GM21526 (cell line): Measurements from ENCODE around the gene PYROXD2.

Experiments
- ATAC-seq: cut with Tn5 transposase; IDR thresholded peaks from one replicate; pipeline ENCODE4 v1.9.1; 2021; ENCODE audit warnings: moderate library complexity; ENCODE audit not compliant: unreplicated experiment, low FRiP score

The PYROXD2 gene

DNA sequence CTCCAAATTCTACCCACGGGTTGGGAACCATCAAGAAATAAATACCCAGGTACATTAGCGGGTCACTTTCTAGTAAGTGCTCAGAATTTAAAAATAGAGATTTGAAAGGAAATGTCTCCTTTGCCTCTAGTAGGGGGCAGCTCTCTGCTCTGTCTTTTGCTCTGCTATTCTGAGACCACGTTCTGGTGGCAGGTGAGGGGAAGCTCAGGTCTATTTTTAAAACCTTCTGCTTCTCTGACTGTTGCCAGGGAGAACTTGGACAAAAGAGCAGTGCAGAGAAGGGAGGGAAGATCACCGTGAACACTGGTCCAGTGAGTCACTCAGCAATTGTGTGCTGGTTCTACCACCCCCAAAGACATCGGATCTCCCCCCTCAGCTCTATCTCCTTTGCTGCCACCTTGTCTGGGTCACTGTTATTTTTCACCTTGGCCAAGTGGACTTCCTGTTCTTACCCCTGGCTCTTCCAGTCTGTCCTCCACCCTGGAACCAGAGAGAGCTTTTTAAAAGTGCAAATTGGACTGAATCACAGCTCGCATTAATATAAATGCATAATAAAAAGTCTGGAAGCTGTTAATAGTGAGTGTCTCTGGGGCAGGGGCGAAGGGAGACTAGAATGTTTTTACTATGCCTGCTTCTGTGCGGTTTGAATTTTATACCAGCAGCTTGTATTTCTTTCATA is 74.6 kb downstream of the PYROXD2 start:
- peak; percentile 53 for ATAC-seq

DNA sequence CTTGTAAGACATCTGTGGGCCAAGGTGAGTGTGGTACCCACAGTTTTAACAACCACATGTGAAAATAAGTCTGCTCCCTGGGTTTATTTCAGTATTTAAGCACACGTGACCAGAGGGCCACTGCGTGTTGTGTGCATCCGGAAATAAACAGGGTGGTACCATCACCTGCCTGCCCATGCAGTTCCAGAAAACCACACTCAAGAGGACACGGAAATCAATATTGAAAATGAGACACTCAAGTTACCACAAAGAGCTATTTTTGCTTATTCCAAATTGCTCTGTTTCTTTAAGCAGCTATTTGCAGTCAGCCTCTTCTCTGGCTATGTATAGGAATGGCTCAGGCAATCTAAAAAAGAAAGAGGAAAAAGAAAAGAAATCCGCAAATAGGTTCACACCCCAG is 75.2 kb downstream of the PYROXD2 start:
- ATAC-seq = peak; percentile 83

DNA sequence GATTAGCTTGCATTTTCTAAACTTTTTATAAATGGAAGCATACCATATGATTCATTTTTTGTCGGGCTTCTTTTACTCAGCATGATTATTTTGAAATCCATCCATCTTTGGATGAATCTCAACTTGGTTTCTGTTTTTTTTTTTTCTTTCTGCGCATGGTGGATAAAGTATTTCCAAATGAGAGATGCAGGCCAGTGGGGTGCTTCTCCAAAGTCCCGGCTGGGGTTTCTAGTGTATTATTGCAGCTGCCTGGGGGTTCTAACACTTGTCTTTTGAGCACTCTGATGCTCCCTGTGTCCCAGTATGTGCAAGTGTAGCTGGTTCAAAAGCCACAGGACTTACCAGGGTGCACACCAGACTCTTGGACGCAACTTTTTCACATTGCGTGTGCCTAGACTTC is 76.1 kb downstream of the PYROXD2 start:
- ATAC-seq = no peak

DNA sequence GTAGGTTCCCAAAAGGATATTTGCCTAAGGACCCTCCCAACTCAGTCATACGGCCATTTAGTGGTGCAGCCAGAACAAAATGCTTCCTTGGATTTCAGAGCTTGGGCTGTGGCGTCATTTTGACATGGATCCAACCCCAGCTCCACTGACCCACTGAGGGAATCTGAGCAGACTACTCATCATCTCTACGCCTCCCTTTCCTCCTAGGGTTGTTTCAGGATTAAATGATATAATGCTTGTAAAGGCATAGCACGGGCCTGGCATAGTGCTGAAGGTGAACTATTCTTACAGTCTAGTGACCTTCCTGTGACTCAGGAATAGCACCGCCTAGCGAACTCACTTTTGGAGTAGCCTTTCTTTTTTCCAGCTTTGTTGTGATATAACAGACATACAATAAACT is 76.7 kb downstream of the PYROXD2 start:
- ATAC-seq = no peak

DNA sequence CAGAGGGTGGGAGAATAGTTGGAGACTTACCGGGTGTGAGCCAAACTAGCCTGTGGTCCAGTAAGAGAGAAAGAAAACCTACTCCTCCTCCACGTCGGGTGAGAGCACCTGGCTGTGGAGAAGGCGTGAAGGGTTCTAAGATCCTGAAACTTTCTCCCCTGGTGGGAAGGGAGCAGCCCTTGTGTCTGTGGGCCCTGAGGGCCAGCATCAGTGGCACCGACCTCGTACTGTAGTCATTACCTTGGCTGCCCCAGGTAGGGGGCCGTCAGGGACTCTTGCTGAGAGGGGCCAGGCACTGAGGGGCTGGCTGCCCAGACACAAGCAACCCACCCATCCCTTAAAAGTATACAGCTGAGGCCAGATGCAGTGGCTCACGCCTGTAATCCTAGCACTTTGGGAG is 77.5 kb downstream of the PYROXD2 start:
- no peak for ATAC-seq
